D721Med (cell line): ENCODE measurements around the gene GRM6.

Experiments used
- DNase-seq: peaks from one replicate; pipeline ENCODE4 v3.0.0; 2011; ENCODE audit warnings: low spot score; ENCODE audit not compliant: insufficient read length
- FAIRE-seq: peaks from 2 replicates; lab custom pipeline; 2011; peaks lifted over from hg19 to GRCh38; lab: Jason Lieb, UNC
- TF ChIP-seq, protein P1 (sequence below): IDR thresholded peaks from 2 replicates; pipeline ENCODE4 v1.5.1; 2012; ENCODE audit warnings: mild to moderate bottlenecking, control low read depth; ENCODE audit not compliant: insufficient read depth; ENCODE audit errors: missing control alignments

GRM6 gene

DNA sequence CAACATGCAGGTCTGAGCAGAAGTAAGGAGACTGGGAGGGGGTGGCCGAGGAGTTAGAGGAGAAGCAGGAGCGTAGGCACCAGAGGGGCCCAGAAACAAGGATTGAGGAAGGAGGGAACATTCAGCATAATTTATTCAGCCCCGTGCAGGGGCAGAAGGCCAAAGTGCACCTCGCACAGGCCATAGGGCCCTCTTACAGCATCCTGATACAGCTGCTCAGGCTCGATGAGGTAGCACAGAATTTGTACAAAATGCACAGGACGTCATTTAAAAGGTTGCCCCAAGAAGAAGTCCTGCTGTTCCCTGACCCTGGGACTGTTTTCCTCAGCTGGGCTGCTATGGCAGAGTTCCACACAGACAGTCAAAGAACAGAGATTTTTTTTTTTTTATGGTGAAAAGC lies 2.1 kb upstream of the GRM6 start:
- TF ChIP-seq, protein P1, sequence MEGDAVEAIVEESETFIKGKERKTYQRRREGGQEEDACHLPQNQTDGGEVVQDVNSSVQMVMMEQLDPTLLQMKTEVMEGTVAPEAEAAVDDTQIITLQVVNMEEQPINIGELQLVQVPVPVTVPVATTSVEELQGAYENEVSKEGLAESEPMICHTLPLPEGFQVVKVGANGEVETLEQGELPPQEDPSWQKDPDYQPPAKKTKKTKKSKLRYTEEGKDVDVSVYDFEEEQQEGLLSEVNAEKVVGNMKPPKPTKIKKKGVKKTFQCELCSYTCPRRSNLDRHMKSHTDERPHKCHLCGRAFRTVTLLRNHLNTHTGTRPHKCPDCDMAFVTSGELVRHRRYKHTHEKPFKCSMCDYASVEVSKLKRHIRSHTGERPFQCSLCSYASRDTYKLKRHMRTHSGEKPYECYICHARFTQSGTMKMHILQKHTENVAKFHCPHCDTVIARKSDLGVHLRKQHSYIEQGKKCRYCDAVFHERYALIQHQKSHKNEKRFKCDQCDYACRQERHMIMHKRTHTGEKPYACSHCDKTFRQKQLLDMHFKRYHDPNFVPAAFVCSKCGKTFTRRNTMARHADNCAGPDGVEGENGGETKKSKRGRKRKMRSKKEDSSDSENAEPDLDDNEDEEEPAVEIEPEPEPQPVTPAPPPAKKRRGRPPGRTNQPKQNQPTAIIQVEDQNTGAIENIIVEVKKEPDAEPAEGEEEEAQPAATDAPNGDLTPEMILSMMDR: no peak
- FAIRE-seq: no peak
- DNase-seq: no peak

- TF ChIP-seq, protein P1: no peak
- FAIRE-seq: no peak
- DNase-seq: no peak
These were observed 1.0 kb upstream of the GRM6 start for GRCh38 chr5:178996156-178996555.

DNA sequence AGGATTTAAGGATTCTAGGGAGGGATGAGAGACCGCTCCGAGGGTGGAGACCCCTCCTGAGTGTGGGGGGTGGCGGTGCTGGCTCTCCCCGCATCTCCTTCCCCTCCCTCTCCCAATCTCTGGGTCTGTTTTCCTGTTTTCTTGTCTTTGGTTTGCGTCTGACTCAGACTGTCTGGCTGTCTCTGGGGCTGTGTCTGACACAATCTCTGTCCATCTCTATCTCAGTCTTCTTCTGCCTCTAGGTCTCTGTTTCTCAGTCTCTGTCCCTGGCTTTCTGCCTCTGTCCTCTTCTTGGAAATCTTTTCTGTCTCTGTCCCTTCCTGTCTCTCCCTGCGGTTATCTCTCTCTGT lies 196 bp upstream of the GRM6 start:
- DNase-seq: no peak
- no peak for FAIRE-seq
- TF ChIP-seq, protein P1: no peak

DNA sequence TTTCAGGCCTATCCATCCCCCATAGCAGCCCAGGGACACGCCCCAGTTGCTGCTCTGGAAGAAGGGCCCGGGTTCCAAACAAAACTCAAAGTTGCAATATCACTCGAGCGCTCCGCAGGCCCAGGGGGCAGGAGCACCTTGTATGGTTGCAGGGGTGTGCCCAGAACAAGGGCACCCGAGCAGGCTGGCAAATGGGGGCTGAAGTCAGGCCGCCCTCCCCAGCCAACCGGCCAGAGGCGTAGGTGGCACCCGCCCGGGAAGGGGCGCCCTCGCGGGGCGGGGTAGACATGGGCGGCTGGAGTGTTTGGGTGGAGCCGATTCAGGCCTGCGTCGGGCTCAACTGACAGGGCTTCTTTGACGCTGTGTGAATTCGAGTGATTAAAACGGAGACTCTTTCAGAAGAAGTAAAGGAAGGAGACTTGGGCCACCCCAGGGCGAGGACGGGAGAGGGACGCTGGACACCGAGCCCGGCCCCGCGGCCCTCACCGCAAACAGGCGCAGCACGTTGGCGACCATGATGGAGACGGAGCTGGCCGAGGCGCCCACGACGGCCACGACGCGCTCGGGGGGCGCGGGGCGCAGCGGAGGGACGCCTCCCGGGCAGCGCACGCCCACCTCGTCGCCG lies 1.1 kb downstream of the GRM6 start:
- TF ChIP-seq, protein P1: no peak
- no peak for FAIRE-seq
- DNase-seq: no peak

DNA sequence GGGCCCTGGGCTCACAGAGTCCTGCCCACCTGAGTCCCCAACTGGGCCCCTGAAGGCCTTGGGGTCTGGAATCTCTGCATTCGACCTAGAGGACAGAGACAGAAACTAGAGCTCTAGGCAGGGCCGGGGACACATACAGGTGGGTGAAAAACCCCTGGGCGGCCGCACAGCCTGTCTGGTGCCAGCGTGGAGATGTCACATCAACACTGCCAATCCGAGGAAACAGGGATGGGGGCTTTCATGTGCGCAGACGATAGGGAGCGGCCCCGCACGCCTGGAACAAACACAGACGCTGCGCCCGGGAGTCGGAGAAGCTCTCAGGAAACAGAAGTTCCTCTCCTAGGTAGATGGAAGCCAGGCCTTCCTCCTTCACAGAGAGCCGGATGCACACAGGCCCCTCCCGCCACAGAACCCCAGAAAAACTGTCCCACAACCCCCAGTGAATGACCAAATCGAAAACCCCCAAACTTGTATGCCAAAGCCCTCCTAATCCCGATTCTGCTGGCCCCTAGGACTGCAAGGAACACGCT lies 1.8 kb downstream of the GRM6 start:
- FAIRE-seq (no peak), DNase-seq (no peak)
- TF ChIP-seq, protein P1: no peak

DNA sequence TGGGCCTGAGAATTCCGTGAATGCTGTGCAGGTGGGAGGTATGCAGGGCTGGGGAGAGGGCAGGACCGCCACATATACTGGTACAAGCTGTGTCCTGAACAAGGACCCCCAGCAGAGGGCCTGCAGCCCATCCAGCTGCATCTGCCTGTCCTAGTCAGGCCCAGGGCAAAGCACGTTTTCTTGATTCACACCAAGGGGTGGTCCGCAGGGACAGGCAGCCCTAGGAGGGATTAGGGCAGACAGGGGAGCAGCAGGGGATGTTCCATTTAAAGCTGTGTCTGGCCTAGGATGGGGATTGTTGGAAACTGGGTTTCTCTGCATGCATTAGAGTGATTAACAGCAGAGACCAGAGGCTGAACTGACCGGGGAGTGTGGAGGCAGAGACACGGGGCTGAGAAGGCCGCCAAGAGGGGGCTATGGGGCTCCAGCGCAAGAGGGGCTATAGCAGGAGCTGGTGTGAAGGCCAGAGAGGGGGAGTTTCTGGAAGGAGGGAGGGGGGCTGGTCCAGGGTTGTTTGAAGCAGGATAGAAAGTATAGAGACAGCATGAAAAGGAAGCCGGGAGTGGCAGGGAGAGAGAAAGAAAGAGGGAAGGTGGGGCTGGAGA lies 2.7 kb downstream of the GRM6 start:
- DNase-seq: no peak
- FAIRE-seq: no peak
- TF ChIP-seq, protein P1: no peak
